GM12878 (cell line): ENCODE measurements around the gene STXBP3. TPM values are rescaled to one million over a fixed set of nuclear protein-coding genes. Genes with fewer than 3 reads are reported as not detected.

Experiments
- ATAC-seq: fragments of 200-7000 bp; cut with Tn5 transposase; 3 replicates; pipeline ENCODE4 v1.9.1; 2020; ENCODE audit warnings: mild to moderate bottlenecking, moderate library complexity
- BruUV-seq: library from RNA; stranded (reverse); fragments of 400-500 nt; replicated peaks from 2 replicates; lab custom pipeline; 2021; lab: Mats Ljungman, UMichigan
- CTCF ChIA-PET: fragments of 300-600 bp; sonication (Branson Sonifier 250); formaldehyde crosslinking; extraction: SDS; loops from one replicate; lab custom pipeline; 2021; ENCODE audit warnings: inconsistent platforms; lab: Yijun Ruan, JAX
- POLR2A ChIA-PET: fragments of 350-600 bp; formaldehyde crosslinking; extraction: SDS; loops from one replicate; lab custom pipeline; 2021; ENCODE audit warnings: inconsistent platforms; lab: Charles Lee
- RAD21 ChIA-PET: fragments of 300-600 bp; sonication (Branson Sonifier 250); formaldehyde crosslinking; loops from one replicate; lab custom pipeline; 2023; ENCODE audit warnings: antibody characterized with exemption; ENCODE audit not compliant: unreplicated experiment; lab: Charles Lee
- SMC1A ChIA-PET: fragments of 300-600 bp; sonication (Branson Sonifier 250); formaldehyde crosslinking; loops from one replicate; lab custom pipeline; 2023; ENCODE audit not compliant: unreplicated experiment, uncharacterized antibody; lab: Charles Lee
- DNase-seq: peaks from one replicate; pipeline ENCODE4 v3.0.0-alpha.2; 2011; ENCODE audit warnings: low read depth, low spot score
- FAIRE-seq: peaks from 3 replicates; lab custom pipeline; 2011; peaks lifted over from hg19 to GRCh38; lab: Jason Lieb, UNC
- H2AFZ ChIP-seq: 2 replicates; pipeline ENCODE4 v1.6.0; 2011; ENCODE audit warnings: low read depth, low read length, control low read depth; ENCODE audit not compliant: control insufficient read depth
- H3K27ac ChIP-seq: 2 replicates; pipeline ENCODE4 v1.5.1; 2011; ENCODE audit warnings: control low read depth; ENCODE audit not compliant: control insufficient read depth, insufficient read depth
- H3K27me3 ChIP-seq, 2 experiments: replicated peaks in 1 of 2; 2 replicates each; pipeline versions ENCODE4 v1.6.0 to v1.6.1; 2011; ENCODE audit warnings: low read length in 1 of 2; ENCODE audit not compliant: control insufficient read depth in 2 of 2, insufficient read depth in 2 of 2
- H3K36me3 ChIP-seq, 2 experiments: 2 replicates each; pipeline ENCODE4 v1.5.1; 2011; ENCODE audit warnings: low read length in 1 of 2; ENCODE audit not compliant: control insufficient read depth in 2 of 2, insufficient read depth in 2 of 2
- H3K4me1 ChIP-seq: 2 replicates; pipeline ENCODE4 v1.6.1; 2011; ENCODE audit warnings: mild to moderate bottlenecking, low read length, moderate library complexity, mixed read lengths; ENCODE audit not compliant: control insufficient read depth, insufficient read depth
- H3K4me2 ChIP-seq: 2 replicates; pipeline ENCODE4 v1.6.0; 2011; ENCODE audit warnings: control low read depth; ENCODE audit not compliant: control insufficient read depth, insufficient read depth
- H3K4me3 ChIP-seq: fragments of 200-600 bp; sonication (generic); 2 replicates; pipeline ENCODE4 v1.5.1; 2016
- H3K79me2 ChIP-seq: 2 replicates; pipeline ENCODE4 v1.6.0; 2011; ENCODE audit warnings: low read length; ENCODE audit not compliant: control insufficient read depth, insufficient read depth
- H3K9ac ChIP-seq: 2 replicates; pipeline ENCODE4 v1.8.0; 2011; ENCODE audit warnings: low read length, control low read depth, mixed read lengths; ENCODE audit not compliant: control insufficient read depth, insufficient read depth
- H3K9me3 ChIP-seq: replicated peaks from 3 replicates; pipeline ENCODE4 v1.5.1; 2011; ENCODE audit warnings: mild to moderate bottlenecking, low read length; ENCODE audit not compliant: control insufficient read depth, insufficient read depth
- H4K20me1 ChIP-seq: 2 replicates; pipeline ENCODE4 v1.6.0; 2011; ENCODE audit not compliant: control insufficient read depth, insufficient read depth
- FOS ChIP-seq: IDR thresholded peaks from 3 replicates; pipeline ENCODE4 v1.6.1; 2011; ENCODE audit warnings: borderline replicate concordance; ENCODE audit not compliant: insufficient read length; ENCODE audit errors: extremely low read depth
- WRNIP1 ChIP-seq: IDR thresholded peaks from 2 replicates; pipeline ENCODE4 v1.6.1; 2011; ENCODE audit warnings: low read depth, low read length, improper control_type of control experiment, borderline replicate concordance
- WGBS: methylation state at CpG from one replicate; pipeline ENCODE4 v1.1.6; 2016; ENCODE audit warnings: low lambda C conversion rate; ENCODE audit not compliant: insufficient replicate concordance, insufficient coverage; ENCODE audit errors: missing lambda C conversion rate; 5-methylcytosine and 5-hydroxymethylcytosine counted together
- in situ Hi-C: fragments of 300-500 bp; cut with MboI; formaldehyde crosslinking; loops from 9 replicates; pipeline ENCODE4 v1.14.3; 2018; ENCODE audit warnings: mixed read lengths
- intact Hi-C: fragments of 100-400 bp; cut with micrococcal nuclease; formaldehyde crosslinking; loops from one replicate; pipeline ENCODE4 v1.14.2; 2022; ENCODE audit not compliant: unreplicated experiment
- polyA plus RNA-seq, 11 experiments: library from polyadenylated mRNA; depleted of rRNA in 4 of 11; unstranded in 6 of 11; stranded (reverse) in 5 of 11; fragments of >200 nt; fragmentation: Nextera tagmentation in 4 of 11; fragmentation: Illumina TruSeq in 1 of 11; extraction: Ambion mirVana in 4 of 11; extraction: Trizol in 1 of 11; gene quantifications; 1 replicate in 1 of 11; 2 replicates in 10 of 11; pipeline versions ENCODE4 v1.2.1 to v1.2.3, GENCODE V29; 2011 to 2016; ENCODE audit warnings: inconsistent platforms in 2 of 11, missing spikeins in 2 of 11, low read depth in 1 of 11
- total RNA-seq, 4 experiments: library from RNA; depleted of rRNA in 3 of 4; stranded (reverse); fragments of >200 nt in 3 of 4; fragmentation: Illumina TruSeq in 1 of 4; extraction: Trizol in 1 of 4; gene quantifications; 2 replicates each; pipeline versions ENCODE4 v1.2.1 to v1.2.3, GENCODE V29; 2013 to 2021
- TF ChIP-seq, protein P1 (sequence below): fragments of 450-650 bp; IDR thresholded peaks from 2 replicates; pipeline ENCODE4 v1.6.1; 2018; ENCODE audit warnings: mild to moderate bottlenecking, low read depth, moderate library complexity; ENCODE audit not compliant: partially characterized antibody

STXBP3 gene
- total and polyA plus RNA-seq, 10 of the 15 experiments (the other 5 are each of a cell fraction or from before 2014, with no cell fraction given), result 19.6 to 35.1 (median 27.3) TPM

DNA sequence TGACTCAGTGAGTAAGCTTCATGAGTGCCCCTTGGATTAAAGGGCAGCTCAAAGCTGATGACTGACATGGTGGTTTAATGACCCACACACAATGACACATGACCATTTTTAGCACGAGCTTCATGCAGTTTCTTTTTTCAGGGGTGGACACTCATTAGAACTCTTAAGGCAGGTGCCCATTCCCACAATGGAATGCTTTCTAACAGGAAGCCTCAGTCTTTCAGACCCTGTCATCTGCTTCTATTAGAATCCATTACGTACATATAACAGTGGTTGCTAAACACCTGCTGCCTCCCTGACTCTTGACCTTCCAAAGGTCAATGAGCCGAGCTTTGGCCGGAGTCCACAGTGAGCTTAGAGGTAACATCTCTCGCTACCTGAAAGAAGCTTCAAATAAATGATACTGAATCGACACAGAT, 83.0 kb downstream of the STXBP3 start:
- DNase-seq (no peak), FAIRE-seq (no peak), ATAC-seq (no peak)
- H3K27me3 ChIP-seq, result no peaks in the 10 kb centered on the region
- no peaks in the 10 kb centered on the region for H3K79me2 ChIP-seq
- H3K4me2 ChIP-seq, result no peak overlapping the region
- H3K27ac ChIP-seq, result no peak overlapping the region
- WGBS, result 53% methylated on average over 6 of the region's 6 CpGs
- intact Hi-C loops, result loop anchor here (5.0 kb wide), 1 partner anchor 48 kb away; the partner anchor contains the start of gene GPSM2
- in situ Hi-C loops, result no loop called here
- H3K9ac ChIP-seq, result no peak overlapping the region
- H3K4me1 ChIP-seq, result no peaks in the 10 kb centered on the region
- ChIA-PET POLR2A (interaction anchor here (1.2 kb wide), 1 partner anchor 67 kb away, joined by 3 read pairs; no protein-coding TSS in a partner anchor), RAD21 (interaction anchor here (0.8 to 6.7 kb wide), 6 partner anchors 13 to 283 kb away, joined by 3 to 92 read pairs (median 4); a partner anchor contains a TSS), SMC1A (interaction anchor here (0.6 to 7.0 kb wide), 19 partner anchors 7 to 282 kb away, joined by 3 to 118 read pairs (median 4); a partner anchor contains a TSS), CTCF (interaction anchor here (1.0 to 9.1 kb wide), 24 partner anchors 9 to 363 kb away, joined by 3 to 323 read pairs (median 8); partner anchors contain the start of gene PRPF38B)
- TF ChIP-seq, protein P1, sequence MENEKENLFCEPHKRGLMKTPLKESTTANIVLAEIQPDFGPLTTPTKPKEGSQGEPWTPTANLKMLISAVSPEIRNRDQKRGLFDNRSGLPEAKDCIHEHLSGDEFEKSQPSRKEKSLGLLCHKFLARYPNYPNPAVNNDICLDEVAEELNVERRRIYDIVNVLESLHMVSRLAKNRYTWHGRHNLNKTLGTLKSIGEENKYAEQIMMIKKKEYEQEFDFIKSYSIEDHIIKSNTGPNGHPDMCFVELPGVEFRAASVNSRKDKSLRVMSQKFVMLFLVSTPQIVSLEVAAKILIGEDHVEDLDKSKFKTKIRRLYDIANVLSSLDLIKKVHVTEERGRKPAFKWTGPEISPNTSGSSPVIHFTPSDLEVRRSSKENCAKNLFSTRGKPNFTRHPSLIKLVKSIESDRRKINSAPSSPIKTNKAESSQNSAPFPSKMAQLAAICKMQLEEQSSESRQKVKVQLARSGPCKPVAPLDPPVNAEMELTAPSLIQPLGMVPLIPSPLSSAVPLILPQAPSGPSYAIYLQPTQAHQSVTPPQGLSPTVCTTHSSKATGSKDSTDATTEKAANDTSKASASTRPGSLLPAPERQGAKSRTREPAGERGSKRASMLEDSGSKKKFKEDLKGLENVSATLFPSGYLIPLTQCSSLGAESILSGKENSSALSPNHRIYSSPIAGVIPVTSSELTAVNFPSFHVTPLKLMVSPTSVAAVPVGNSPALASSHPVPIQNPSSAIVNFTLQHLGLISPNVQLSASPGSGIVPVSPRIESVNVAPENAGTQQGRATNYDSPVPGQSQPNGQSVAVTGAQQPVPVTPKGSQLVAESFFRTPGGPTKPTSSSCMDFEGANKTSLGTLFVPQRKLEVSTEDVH, result no peak
- TF ChIP-seq FOS (no peak), WRNIP1 (no peak)
- no peaks in the 10 kb centered on the region for H3K9me3 ChIP-seq
- no peaks in the 10 kb centered on the region for H3K36me3 ChIP-seq
- no peak overlapping the region for H3K4me3 ChIP-seq
- no TSS peak for BruUV-seq
- H4K20me1 ChIP-seq, result no peaks in the 10 kb centered on the region
- H2AFZ ChIP-seq, result no peak overlapping the region
